H9 (cell line): ENCODE results near the gene REG4. TPM values are rescaled to one million over a fixed set of nuclear protein-coding genes. Genes with fewer than 3 reads are reported as not detected.

Experiments
- DNase-seq: peaks from one replicate; pipeline ENCODE4 v3.0.0-alpha.2; 2017
- H2AFZ ChIP-seq: one replicate; pipeline ENCODE4 v1.6.1; 2013; ENCODE audit warnings: mild to moderate bottlenecking, low read length, control low read depth, moderate library complexity
- H2AK5ac ChIP-seq: 2 replicates; pipeline ENCODE4 v1.6.1; 2013; ENCODE audit warnings: low read length, control low read depth, mixed read lengths; ENCODE audit not compliant: insufficient read length
- H2BK120ac ChIP-seq: one replicate; pipeline ENCODE4 v1.6.1; 2013; ENCODE audit warnings: low read depth, mild to moderate bottlenecking, low read length, control low read depth, inconsistent platforms; ENCODE audit not compliant: poor library complexity, severe bottlenecking
- H2BK12ac ChIP-seq: 2 replicates; pipeline ENCODE4 v1.6.1; 2013; ENCODE audit warnings: low read length, control low read depth, mixed read lengths, low read depth; ENCODE audit not compliant: insufficient read length
- H2BK15ac ChIP-seq: 2 replicates; pipeline ENCODE4 v1.6.1; 2013; ENCODE audit warnings: low read depth, low read length, control low read depth
- H2BK20ac ChIP-seq: one replicate; pipeline ENCODE4 v1.6.1; 2013; ENCODE audit warnings: low read depth, mild to moderate bottlenecking, low read length, control low read depth, inconsistent platforms; ENCODE audit not compliant: poor library complexity, severe bottlenecking
- H2BK5ac ChIP-seq: 2 replicates; pipeline ENCODE4 v1.6.1; 2013; ENCODE audit warnings: low read length, control low read depth, mixed read lengths; ENCODE audit not compliant: insufficient read length
- H3K14ac ChIP-seq: 2 replicates; pipeline ENCODE4 v1.6.1; 2013; ENCODE audit warnings: low read length, control low read depth; ENCODE audit not compliant: insufficient read depth
- H3K18ac ChIP-seq: 2 replicates; pipeline ENCODE4 v1.6.1; 2013; ENCODE audit warnings: low read depth, mild to moderate bottlenecking, mixed read lengths, low read length, control low read depth; ENCODE audit not compliant: insufficient read length
- H3K23ac ChIP-seq: 2 replicates; pipeline ENCODE4 v1.6.1; 2013; ENCODE audit warnings: low read length, control low read depth, mixed read lengths, low read depth; ENCODE audit not compliant: insufficient read length
- H3K23me2 ChIP-seq: 2 replicates; pipeline ENCODE4 v1.6.1; 2013; ENCODE audit warnings: low read depth, mild to moderate bottlenecking, mixed read lengths, low read length, control low read depth; ENCODE audit not compliant: insufficient read length, poor library complexity, severe bottlenecking
- H3K27ac ChIP-seq: 2 replicates; pipeline ENCODE4 v1.5.1; 2013; ENCODE audit warnings: low read length, control low read depth, mixed read lengths, low read depth; ENCODE audit not compliant: insufficient read length
- H3K27me3 ChIP-seq: 2 replicates; pipeline ENCODE4 v1.6.1; 2013; ENCODE audit warnings: low read length, control low read depth, inconsistent platforms; ENCODE audit not compliant: insufficient read depth
- H3K4ac ChIP-seq: 2 replicates; pipeline ENCODE4 v1.6.1; 2013; ENCODE audit warnings: low read depth, mild to moderate bottlenecking, control low read depth, inconsistent platforms, low read length, moderate library complexity
- H3K4me1 ChIP-seq: 2 replicates; pipeline ENCODE4 v1.6.1; 2013; ENCODE audit warnings: low read length, control low read depth, inconsistent platforms; ENCODE audit not compliant: insufficient read depth
- H3K4me2 ChIP-seq: 2 replicates; pipeline ENCODE4 v1.6.1; 2013; ENCODE audit warnings: low read length, control low read depth, mixed read lengths; ENCODE audit not compliant: insufficient read length, insufficient read depth
- H3K56ac ChIP-seq: 2 replicates; pipeline ENCODE4 v1.6.1; 2013; ENCODE audit warnings: low read depth, mild to moderate bottlenecking, mixed read lengths, low read length, control low read depth; ENCODE audit not compliant: insufficient read length
- H3K79me1 ChIP-seq: 2 replicates; pipeline ENCODE4 v1.6.1; 2013; ENCODE audit warnings: low read depth, mild to moderate bottlenecking, moderate library complexity, low read length, control low read depth, inconsistent platforms; ENCODE audit not compliant: insufficient read depth, poor library complexity, severe bottlenecking
- H3K79me2 ChIP-seq: 2 replicates; pipeline ENCODE4 v1.6.1; 2013; ENCODE audit warnings: low read length, control low read depth, inconsistent platforms; ENCODE audit not compliant: insufficient read depth
- H3K9ac ChIP-seq: 2 replicates; pipeline ENCODE4 v1.6.1; 2013; ENCODE audit warnings: low read length, control low read depth, mixed read lengths; ENCODE audit not compliant: insufficient read length; ENCODE audit errors: extremely low read depth
- H3K9me3 ChIP-seq: one replicate; pipeline ENCODE4 v1.6.1; 2013; ENCODE audit warnings: low read depth, low read length, inconsistent platforms; ENCODE audit not compliant: control insufficient read depth
- H3T11ph ChIP-seq: one replicate; pipeline ENCODE4 v1.6.1; 2013; ENCODE audit warnings: mild to moderate bottlenecking, low read length, control low read depth, inconsistent platforms
- H4K20me1 ChIP-seq: one replicate; pipeline ENCODE4 v1.6.1; 2013; ENCODE audit not compliant: control insufficient read depth, insufficient read length, insufficient read depth
- H4K5ac ChIP-seq: 2 replicates; pipeline ENCODE4 v1.6.1; 2013; ENCODE audit warnings: low read depth, mild to moderate bottlenecking, mixed read lengths, low read length, control low read depth; ENCODE audit not compliant: insufficient read length
- H4K8ac ChIP-seq: replicated peaks from 2 replicates; pipeline ENCODE4 v1.6.1; 2013; ENCODE audit warnings: low read length, control low read depth, mixed read lengths, low read depth; ENCODE audit not compliant: insufficient read length
- H4K91ac ChIP-seq: 2 replicates; pipeline ENCODE4 v1.6.1; 2013; ENCODE audit warnings: low read depth, mild to moderate bottlenecking, moderate library complexity, mixed read lengths, low read length, control low read depth; ENCODE audit not compliant: insufficient read length
- H3K27ac Mint-ChIP-seq, 3 experiments: 2 replicates in 2 of 3; 3 replicates in 1 of 3; pipeline ENCODE4 v1.8.0; 2020 to 2021; ENCODE audit warnings: mixed read lengths in 3 of 3, mild to moderate bottlenecking in 1 of 3, moderate library complexity in 1 of 3
- H3K27me3 Mint-ChIP-seq: 2 replicates; pipeline ENCODE4 v1.8.0; 2021; ENCODE audit warnings: low read depth, mild to moderate bottlenecking, moderate library complexity, mixed read lengths
- H3K36me3 Mint-ChIP-seq, 3 experiments: 2 replicates in 2 of 3; 3 replicates in 1 of 3; pipeline ENCODE4 v1.8.0; 2020 to 2021; ENCODE audit warnings: low read depth in 3 of 3, mixed read lengths in 3 of 3; ENCODE audit not compliant: insufficient read depth in 1 of 3
- H3K4me1 Mint-ChIP-seq, 2 experiments: 2 replicates each; pipeline ENCODE4 v1.8.0; 2020; ENCODE audit warnings: mixed read lengths in 2 of 2
- H3K4me3 Mint-ChIP-seq, 2 experiments: 2 replicates in 1 of 2; 3 replicates in 1 of 2; pipeline ENCODE4 v1.8.0; 2020 to 2021; ENCODE audit warnings: mild to moderate bottlenecking in 2 of 2, mixed read lengths in 2 of 2, moderate library complexity in 1 of 2
- H3K9me3 Mint-ChIP-seq, 2 experiments: 2 replicates in 1 of 2; 3 replicates in 1 of 2; pipeline ENCODE4 v1.8.0; 2020; ENCODE audit warnings: mild to moderate bottlenecking in 2 of 2, mixed read lengths in 2 of 2, moderate library complexity in 1 of 2
- WGBS: extraction: QIAGEN DNeasy Blood & Tissue Kit; methylation state at CpG from one replicate; pipeline ENCODE4 v1.1.7; 2013; ENCODE audit warnings: missing lambda C conversion rate, low lambda C conversion rate, mixed read lengths; ENCODE audit not compliant: insufficient read length; ENCODE audit errors: extremely low coverage; 5-methylcytosine and 5-hydroxymethylcytosine counted together
- total RNA-seq: library from RNA; stranded (reverse); gene quantifications from 2 replicates; pipeline ENCODE4 v1.2.1, GENCODE V29; 2021
- TF ChIP-seq, protein P1 (sequence below): fragments of 200-600 bp; sonication (generic); conservative IDR thresholded peaks from 3 replicates; pipeline ENCODE4 v1.8.0; 2021; ENCODE audit warnings: antibody characterized with exemption, mild to moderate bottlenecking

The REG4 gene
- total RNA-seq, 1 experiment from 2014 or later, result not detected

GRCh38 chr1:119773711-119774241, 37.5 kb downstream of the REG4 start:
- Histone ChIP-seq H2BK20ac (no peak overlapping the region), H4K20me1 (no peaks in the 10 kb centered on the region), H3K79me2 (no peaks in the 10 kb centered on the region), H2BK12ac (no peak overlapping the region), H2AK5ac (no peak overlapping the region), H2BK120ac (no peak overlapping the region), H3K4ac (no peak overlapping the region), H4K91ac (no peak overlapping the region), H3K4me1 (peaks cover 5% of the 10 kb centered on the region; the same call in 1 of the 2 replicates), H3K27ac (no peak overlapping the region), H3K4me2 (no peak overlapping the region), H2BK5ac (no peak overlapping the region), H3K23me2 (no peaks in the 10 kb centered on the region), H4K5ac (no peak overlapping the region), H3K23ac (no peak overlapping the region), H3K18ac (no peak overlapping the region), H3K79me1 (no peaks in the 10 kb centered on the region), H3K14ac (0 out of 2 replicates have a peak overlapping the region, but pooled peaks have one; percentile 28), H3K9me3 (no peaks in the 10 kb centered on the region), H3K27me3 (no peaks in the 10 kb centered on the region), H3T11ph (no peak overlapping the region), H3K9ac (no peak overlapping the region), H2AFZ (no peak overlapping the region), H2BK15ac (no peak overlapping the region), H3K56ac (no peak overlapping the region), H4K8ac (no peak overlapping the region)
- no peaks in the 10 kb centered on the region for H3K9me3 Mint-ChIP-seq
- H3K27me3 Mint-ChIP-seq, result no peaks in the 10 kb centered on the region; the same call in 1 of the 2 replicates
- no peak for DNase-seq
- peak overlapping the region in 1 of 3 experiments; percentile 8; a peak in 1 of 7 replicates for H3K27ac Mint-ChIP-seq
- peaks cover 10 to 13% of the 10 kb centered on the region in 2 experiments for H3K4me1 Mint-ChIP-seq
- H3K4me3 Mint-ChIP-seq, result no peak overlapping the region
- H3K36me3 Mint-ChIP-seq, result no peaks in the 10 kb centered on the region
- TF ChIP-seq, protein P1, sequence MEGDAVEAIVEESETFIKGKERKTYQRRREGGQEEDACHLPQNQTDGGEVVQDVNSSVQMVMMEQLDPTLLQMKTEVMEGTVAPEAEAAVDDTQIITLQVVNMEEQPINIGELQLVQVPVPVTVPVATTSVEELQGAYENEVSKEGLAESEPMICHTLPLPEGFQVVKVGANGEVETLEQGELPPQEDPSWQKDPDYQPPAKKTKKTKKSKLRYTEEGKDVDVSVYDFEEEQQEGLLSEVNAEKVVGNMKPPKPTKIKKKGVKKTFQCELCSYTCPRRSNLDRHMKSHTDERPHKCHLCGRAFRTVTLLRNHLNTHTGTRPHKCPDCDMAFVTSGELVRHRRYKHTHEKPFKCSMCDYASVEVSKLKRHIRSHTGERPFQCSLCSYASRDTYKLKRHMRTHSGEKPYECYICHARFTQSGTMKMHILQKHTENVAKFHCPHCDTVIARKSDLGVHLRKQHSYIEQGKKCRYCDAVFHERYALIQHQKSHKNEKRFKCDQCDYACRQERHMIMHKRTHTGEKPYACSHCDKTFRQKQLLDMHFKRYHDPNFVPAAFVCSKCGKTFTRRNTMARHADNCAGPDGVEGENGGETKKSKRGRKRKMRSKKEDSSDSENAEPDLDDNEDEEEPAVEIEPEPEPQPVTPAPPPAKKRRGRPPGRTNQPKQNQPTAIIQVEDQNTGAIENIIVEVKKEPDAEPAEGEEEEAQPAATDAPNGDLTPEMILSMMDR, result no peak
- no CpG with 5 or more reads among the region's 3 CpGs for WGBS
